ENCODE results near the gene VWA3B. TPM values are rescaled to one million over a fixed set of nuclear protein-coding genes. Genes with fewer than 3 reads are reported as not detected.
"Not testable (repeated sequence)": the region's sequence is repeated elsewhere in the genome, so short reads cannot be mapped to it uniquely, and the experiment has no call there.

Gene VWA3B, protein sequence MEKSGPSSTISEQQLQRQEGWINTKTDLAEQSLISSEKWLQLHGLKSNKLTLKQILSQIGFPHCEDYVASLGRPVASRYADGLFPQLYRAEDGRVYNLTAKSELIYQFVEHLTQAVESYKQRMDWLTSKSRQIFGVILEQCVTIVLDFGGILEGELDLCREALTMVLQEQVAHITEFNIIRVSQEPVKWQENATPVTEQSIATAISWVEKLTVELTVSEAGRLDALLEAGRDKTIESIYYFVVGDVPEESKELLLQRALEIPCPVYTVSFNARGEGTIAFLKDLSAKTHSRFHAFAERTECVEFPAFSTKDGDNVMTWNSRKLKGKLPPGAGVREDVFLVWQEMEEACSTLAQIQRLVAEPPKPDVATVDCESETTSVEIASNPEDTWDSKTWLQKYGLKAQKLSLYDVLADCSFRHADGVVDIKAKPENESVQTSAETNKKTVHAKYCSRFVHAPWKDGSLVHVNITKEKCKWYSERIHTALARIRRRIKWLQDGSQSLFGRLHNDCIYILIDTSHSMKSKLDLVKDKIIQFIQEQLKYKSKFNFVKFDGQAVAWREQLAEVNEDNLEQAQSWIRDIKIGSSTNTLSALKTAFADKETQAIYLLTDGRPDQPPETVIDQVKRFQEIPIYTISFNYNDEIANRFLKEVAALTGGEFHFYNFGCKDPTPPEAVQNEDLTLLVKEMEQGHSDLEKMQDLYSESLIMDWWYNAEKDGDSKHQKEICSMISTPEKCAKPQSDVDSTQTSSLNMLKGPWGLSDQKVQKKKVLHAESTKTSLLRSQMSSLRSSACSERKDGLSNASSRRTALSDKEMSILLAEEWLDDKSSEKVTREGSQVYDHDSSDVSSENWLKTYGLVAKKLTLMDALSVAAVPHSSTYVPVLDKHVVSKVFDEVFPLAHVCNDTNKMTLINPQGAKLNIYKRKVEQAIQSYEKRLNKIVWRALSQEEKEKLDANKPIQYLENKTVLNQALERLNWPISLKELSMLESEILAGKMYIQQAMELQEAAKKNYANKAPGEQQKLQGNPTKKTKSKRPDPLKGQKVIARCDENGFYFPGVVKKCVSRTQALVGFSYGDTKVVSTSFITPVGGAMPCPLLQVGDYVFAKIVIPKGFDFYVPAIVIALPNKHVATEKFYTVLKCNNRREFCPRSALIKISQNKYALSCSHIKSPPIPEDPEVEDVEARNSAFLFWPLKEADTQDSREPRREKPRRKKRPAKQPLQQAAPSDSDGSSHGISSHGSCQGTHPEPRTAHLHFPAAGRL (N-terminal part only)
- not detected for total RNA-seq

DNA sequence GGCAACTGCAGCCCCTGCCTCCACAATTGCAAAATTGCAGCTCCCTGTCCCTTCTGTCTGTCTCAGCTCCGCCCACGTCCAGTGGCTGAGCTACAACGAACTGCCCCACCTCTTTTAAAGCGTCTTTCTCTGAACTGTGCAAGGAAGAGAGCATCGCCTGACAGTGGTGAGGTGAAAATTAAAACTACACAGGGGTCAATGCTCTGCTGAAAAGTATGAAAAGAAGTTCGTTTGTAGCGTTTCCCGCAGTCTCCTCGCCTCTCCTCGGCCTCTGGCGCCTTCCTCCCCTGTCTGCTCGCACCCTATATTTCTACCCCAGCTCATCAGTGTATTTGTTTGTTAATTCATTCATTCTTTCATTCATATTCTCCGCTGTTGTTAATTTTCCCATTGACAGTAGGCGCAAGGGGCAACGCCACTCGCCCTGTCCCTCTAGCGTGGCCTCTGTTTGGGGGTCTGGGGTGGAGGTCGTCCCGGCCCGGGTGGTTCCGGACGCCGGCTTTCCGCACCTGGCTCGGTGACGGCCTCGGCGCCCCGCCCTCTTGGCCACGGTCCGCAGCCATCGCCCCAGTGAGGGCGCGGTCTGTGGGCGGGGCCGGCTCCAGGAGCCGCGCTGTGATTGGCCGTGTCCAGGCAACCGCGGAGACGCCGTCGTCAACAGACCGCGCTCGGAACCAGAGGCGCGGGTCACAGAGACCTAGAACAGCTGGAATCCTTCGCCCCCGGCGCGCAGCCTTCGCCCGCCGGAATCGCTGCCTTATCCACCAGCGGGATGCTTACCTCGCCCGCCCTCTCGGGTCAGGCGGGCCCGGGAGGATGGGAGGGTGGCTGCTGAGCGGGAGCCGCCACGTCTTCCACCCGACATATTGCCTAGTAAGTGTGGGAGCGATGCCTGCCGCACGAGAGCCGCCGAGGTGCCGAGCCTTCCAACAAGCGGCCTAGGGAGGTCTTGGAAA is at the start of gene VWA3B:
Gene VWA3B (plus strand): TSS at position 677 of the 956 bp plus-strand sequence. CDS start 5,926 bp downstream, outside the sequence.
- no peak for DNase-seq

DNA sequence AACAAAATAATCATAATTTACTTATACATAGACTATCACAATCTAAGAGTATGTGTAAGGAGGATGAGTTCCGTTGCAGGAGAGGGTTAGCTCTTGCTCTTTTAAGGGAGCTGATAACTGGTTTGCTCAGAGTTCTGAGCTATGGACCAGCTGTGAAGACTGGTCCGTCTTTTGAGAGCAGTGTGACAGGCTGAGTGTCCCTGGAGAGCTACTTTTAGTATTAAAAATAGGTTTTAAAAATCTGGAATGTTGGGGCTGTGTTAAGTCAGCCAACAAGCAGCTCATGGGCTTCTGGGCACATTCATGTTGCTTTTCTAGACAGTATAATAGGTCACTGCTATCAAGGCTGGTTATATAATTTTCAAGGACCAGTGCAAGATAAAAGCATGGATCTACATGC is 49.8 kb upstream of the VWA3B start:
- no peak for DNase-seq

DNA sequence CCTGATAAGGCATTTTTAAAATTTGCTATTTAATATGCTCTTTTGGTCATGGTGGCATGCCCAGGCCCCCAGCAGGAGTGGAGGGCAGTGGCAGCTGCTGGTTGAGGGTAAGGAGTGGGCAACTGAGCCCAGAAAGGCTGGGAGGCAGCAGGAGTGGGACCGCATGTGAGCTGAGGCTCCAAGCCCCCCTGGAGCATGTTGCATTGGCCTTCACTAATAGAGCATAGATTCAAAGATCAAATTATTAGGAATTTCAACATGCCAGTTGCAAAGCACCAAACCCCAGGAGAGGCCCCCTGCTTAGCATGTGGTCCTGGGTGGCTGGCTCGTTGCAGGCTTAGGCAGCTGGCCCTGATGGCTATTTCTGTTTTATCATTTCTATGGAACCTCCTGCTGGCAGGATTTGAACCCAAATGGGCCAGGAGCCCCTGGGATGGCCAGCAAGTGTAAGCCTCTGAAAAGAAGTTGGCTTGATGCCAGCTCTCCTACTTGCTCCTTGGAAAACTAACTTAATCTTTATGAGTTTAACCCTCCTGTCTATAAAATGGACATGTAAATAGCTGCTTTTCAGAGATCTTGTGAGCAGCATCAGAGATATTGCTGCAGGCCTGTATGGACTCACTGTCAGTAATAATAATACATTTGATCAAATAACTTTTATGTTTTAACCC is 49.2 kb upstream of the VWA3B start:
- DNase-seq: no peak

DNA sequence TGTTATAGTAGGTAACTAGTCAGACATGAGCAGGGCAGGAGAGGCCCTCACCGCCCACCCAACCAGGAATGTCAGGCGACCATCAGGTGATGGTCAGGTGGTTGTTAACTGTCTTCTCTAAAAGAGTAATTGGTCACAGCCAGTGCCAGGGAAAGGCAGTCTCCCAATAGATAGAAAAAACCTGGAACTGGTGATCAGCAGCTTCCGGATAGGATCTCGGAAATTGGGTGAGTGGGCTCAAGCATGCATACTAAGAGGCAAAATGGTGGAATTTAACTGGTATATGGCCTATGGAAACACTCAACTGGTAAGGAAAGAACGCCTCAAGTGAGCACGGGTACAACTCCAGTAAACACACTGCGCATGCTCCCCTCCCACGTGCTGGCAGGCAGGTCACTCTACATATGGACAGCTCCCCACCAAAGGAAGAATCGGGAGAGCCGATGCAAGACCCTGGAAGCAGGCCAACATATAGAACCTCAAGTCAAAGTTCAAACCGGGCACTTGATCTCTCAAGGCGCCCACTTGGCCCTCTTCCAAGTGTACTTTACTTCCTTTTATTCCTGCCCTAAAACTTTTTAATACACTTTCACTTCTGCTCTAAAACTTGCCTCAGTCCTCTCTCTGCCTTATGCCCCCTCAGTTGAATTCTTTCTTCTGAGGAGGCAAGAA is 47.7 kb upstream of the VWA3B start:
- no peak for DNase-seq

DNA sequence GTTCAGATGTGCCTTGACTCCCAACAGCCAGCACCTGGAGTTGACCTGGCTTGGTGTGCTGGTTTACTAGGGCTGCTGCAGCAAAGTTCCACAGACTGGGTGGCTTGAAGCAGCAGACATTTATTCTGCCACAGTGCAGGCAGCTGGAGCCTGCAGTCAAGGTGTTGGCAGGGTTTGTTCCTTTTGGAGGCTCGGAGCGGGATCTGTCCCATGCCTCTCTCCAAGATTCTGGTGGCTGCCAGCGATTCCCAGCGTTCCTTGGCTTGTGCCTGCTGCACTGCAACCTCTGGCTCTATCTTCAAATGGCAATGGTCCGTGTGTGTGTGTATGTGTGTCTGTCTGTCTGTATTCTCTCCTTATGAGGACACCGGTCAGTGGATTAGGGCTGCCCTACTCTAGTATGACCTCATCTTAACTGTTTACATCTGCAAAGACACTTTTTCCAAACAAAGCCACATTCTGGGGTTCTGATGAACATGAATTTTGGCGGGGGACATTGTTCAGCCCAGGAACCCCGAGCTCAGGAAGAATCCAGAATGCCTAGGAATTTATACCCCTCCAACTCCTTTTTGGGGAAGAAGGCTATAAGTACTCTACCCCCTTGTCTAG is 46.5 kb upstream of the VWA3B start:
- no peak for DNase-seq

DNA sequence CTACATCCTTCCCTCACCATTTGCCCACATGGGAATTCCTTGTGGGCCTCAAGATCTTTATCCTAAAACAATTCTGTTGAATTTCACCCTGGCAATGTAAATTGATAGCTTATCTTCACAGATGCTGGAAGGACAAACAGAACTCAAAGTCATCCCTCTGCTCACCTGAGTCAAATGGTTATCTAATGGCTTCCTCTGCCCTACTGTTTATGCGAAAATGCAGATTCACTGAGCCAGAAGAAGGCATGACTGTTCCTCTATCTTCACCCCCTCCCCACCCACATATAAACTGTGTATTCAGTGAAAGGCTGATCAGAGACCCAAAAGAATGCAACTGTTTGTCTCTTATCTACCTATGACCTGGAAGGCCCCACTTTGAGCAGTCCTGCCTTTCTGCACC is 43.9 kb upstream of the VWA3B start:
- DNase-seq: no peak

DNA sequence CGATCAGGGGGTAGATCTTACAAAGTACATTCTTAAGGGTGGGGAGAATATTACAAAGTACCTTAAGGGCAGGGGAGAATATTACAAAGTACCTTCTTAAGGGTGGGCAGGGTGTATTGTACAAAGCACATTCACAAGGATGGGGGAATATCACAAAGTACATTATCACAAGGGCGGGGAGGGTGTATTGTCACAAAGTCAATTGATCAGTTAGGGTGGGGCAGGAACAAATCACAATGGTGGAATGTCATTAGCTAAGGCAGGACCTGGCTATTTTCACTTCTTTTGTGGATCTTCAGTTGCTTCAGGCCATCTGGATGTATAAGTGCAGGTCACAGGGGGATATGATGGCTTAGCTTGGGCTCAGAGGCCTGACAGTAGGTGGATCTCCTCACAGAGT is 42.2 kb upstream of the VWA3B start:
- DNase-seq: not testable (repeated sequence)

DNA sequence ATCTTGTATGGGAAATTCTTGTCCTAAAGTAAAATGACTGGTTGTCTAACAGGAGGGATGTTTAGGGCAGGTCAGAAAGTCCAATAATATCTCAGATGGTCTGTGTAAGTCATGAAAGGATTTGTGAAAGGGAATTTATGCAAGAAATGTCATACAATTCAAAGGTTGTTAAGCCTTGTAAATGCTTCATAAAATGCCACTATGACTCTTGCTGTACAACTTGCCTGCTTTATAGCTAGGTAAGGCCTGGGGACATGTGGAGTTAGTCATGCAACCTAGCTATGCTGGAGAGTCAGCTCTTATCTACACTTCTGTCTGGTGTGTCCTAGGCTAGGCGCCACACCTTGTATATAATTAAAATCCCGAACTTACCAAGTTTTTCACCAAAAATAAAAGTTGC is 36.9 kb upstream of the VWA3B start:
- DNase-seq: no peak

DNA sequence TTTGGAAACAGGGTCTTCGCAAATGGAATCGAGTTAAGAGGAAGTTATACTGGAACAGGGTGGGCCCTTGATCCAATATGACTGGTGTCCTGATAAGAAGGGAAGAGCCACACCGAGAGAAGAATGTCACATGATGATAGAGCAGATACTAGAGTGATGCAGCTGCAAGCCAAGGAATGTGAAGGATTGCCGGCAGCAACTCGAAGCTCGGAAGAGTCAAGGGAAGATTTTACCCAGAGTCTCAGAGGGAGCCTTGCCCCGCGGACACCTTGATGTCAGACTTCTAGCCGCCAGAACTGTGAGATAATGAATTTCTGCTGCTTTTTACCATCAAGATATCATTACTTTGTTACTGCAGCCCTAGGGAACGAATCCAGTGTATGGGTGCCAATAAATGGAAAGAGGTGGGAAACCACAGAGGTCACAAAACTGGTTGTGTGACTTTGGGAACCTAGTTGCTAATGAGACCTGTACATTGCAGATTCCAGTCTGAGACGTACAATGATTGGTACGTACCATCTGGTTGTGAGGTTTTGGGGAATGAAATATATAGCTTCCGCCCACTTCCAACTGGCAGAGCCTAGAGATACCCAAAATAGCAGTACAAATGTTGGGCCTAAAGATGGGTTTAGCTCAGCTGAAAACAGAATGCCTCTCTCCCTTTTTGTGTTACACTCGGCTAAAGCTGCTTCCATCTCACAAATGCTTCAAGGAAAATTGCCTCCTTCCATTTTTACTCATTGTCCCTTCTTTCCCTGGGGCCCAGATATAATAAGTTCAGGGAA is 28.6 kb upstream of the VWA3B start:
- no peak for DNase-seq

DNA sequence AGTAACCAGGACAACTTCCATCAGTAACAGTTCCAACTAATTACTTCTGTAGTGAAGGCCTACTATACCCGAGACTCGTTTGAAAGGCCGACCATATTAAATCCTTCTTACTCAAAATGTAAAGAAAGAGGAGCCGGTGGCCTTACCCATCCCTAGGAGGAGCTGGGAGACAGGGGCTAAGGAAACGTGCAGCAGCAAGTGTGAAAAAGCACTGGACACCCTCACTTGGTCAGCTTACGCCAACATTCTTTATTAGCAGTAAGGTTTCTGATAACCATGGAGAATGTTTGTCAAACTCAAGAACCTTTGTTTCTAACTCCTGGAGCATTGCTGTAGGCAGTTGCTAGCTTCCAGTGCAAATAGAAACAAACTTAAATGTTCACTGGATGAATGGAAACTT is 26.7 kb upstream of the VWA3B start:
- DNase-seq: no peak

DNA sequence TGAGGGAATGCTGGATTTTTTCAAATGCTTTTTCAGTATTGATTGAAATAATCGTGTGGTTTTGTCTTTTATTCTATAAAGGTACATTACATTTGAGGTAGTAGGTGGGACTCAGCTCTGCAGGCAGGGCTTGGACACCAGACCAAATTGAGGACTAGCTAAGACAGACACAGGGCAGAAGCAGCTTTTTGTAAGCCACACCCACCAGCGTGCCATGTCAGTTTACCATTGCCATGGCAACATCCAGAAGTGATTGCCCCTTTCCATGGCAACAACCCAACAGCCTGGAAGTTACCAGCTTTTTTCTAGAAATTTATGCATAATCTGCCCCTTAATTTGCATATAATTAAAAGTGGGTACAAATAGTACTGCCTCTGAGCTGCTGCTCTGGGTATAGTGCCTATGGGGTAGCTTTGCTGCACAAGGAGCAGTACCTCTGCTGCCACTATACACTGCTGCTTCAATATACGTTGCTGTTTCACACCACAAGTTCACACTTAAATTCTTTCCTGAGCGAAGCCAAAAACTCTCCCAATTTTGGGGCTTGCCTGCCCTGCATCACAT is 23.6 kb upstream of the VWA3B start:
- DNase-seq: no peak

DNA sequence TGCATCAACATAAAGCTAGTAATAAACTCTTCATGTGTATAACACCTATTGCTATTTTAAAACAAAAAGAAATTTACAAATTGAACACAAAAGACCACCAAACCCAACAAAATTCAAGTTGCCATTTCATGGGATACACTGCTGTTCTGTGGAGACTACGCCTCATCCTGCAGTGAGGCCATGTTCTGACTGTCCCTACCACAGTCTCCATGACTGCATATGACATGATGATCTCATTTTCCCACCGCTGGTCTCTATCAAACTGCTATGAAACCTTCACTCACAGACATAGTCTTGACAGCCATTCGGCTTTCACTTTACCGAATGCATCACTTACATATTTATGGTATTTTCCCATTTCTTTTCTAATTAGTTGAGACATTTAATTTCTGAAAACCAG is 21.2 kb upstream of the VWA3B start:
- DNase-seq: no peak

DNA sequence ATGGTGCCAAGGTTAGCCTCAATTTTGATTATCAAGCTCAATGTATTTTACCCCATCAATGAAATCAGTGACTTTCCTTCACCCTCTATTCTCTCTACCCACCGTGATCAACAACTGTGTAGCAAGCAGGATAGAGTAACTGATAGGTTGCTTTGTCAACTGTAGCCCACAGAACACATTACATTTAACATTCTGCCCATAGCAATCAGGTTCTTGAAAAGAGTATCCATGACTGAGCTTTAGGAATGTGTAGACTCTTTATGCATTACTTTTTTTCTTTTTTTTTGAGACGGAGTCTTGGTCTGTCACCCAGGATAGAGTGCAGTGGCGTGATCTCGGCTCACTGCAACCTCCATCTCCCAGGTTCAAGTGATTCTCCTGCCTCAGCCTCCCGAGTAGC is 19.8 kb upstream of the VWA3B start:
- no peak for DNase-seq

DNA sequence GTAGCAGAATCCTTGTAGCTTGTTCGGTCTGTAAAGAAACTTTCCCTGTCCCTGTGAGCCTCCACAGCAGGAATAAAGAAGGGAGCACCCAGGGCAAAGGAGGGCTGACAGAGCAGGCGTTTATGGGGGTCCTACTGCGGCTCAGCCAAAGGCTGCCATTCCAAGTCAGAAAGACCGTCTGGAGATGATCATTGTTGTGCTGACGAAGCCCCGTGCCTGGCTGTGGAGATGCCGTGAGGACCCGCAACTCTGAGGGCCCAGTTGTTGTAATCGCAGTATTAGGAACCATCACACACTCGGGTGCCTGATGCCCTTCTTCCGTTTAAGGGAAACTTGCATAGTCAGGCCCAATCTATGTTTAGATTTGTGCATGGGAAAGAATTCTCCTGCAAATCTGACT is 16.9 kb upstream of the VWA3B start:
- DNase-seq: no peak

DNA sequence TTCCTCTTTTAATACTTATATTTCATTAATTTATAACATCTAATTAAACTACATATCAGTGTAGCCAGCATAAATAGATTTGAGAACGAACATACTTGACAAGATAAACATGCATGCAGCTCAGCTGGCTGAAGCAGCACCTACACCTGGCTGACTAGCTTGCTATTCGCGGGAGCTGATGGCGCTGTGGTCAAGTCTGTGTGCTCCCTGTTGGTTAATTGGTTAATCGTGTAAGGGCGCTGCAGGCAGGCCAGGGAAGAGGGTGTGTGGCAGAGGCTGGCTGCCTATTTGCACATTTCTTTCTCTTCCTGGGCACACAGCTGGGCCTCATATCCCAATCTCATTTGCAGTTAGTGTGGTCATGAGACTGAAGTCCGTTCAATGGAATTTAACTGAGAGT is 14.5 kb upstream of the VWA3B start:
- no peak for DNase-seq

DNA sequence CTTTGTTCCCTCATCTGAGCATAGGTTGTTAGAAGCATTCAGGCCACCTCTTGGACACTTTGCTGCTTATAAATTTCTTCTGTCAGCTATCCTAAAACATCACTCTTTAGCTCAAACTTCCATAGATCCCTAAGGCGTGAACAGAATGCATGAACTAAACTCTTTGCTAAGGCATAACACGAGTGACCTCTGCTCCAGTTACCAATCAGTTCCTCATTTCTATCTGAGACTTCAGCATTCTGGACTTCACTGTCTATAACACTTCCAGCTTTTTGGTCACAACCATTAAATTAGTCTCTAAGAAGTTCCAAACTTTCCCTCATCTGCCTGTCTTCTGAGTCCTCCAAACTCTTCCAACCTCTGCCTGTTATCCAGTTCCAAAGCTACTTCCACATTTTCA is 8.3 kb upstream of the VWA3B start:
- no peak for DNase-seq

DNA sequence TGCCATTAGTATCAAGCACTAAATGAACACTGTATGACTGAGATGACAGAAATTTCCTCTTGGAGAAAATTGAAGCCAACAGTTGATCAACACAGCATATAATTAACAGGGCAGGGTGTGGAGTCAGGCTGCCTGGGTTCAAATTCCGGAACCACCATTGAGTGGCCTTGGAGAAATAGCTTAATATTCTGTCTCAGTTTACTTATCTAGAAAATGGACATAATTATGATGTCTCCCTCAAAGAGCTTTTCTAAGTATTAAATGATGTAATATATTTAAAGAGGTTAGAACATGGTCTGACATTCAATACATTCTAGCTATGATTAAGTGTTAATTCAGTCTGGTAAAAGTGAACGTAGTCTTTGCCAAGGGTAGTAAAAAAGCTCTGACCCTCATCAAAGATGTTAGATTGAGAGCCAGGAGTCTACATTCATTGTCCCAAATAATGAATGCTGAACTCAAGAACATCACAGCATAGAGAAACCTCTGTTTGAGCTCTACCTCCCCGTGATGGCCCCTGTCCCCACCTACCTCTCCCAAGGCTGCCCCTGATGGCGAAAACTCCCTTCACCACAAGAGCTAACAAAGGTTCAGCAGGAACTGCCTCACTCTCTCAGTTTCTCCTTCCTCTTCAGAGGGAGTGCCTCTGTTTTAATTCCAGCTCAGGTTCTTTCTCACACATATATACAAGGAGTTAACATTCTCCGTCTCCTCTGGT is 2.7 kb upstream of the VWA3B start:
- no peak for DNase-seq

DNA sequence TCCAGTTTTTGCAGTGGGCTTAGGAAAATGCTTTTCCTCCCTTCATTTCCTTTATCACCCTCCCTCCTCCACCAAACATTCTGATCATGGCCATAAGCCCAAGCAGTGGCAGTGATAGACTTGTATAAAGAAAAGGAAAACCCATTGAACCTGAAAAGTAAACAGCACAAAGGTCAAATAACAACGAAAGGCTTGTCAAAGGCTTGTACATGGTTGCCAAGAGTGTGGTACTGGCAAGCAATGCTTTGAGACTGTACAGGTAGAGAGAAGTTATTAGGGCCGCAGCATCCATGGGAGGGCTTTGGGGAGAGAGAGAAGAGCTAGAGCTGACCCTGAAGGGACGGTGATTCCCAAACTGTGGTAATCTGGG is 2.1 kb upstream of the VWA3B start:
- DNase-seq: no peak

DNA sequence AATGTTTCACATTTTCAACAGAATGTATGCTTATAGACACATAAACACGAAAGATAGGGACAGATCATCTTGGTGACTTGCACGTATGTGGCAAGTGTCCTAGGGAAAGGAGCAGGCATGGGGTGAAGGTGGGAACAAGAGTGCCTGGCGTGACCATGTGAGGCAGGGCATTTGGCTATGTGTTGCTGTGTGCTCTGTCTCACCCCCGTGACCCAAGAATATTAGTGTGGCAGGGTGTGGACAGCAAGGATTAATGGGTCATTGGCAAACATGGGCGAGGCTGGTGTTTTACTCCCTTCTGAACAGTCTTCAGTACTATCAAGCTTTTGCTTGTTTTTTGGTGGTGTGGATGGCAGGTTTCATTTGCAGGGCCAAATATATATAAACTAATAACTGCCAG is 1.3 kb upstream of the VWA3B start:
- DNase-seq: no peak

Data from effector CD4-positive, alpha-beta T cell (primary cell).